K562 (cell line): ENCODE data around the gene CEBPB. TPM values are rescaled to one million over a fixed set of nuclear protein-coding genes. Genes with fewer than 3 reads are reported as not detected.
A peak's percentile ranks its signal among the peaks of the same experiment; 100 is the strongest.

Experiments used
- ARID2 ChIP-seq: fragments of 450-650 bp; IDR thresholded peaks from 2 replicates; pipeline ENCODE4 v1.6.1; 2017; ENCODE audit warnings: antibody characterized with exemption, mild to moderate bottlenecking
- ARNT ChIP-seq, 2 experiments: fragments of 450-650 bp; IDR thresholded peaks; 2 replicates each; pipeline ENCODE4 v1.6.1; 2016; ENCODE audit warnings: mild to moderate bottlenecking in 1 of 2
- ATF1 ChIP-seq, 2 experiments: fragments of 450-650 bp in 1 of 2; IDR thresholded peaks; 2 replicates each; pipeline ENCODE4 v1.6.1; 2016; ENCODE audit warnings: missing compliant biosample characterization in 1 of 2, missing genetic modification characterization in 1 of 2
- ETS1 ChIP-seq: conservative IDR thresholded peaks from 2 replicates; pipeline ENCODE4 v1.6.1; 2011; ENCODE audit warnings: low read depth, mild to moderate bottlenecking, low read length; ENCODE audit not compliant: control insufficient read depth
- FIP1L1 ChIP-seq: fragments of 200-400 bp; formaldehyde crosslinking; IDR thresholded peaks from 2 replicates; pipeline ENCODE4 v1.6.1; 2018; ENCODE audit warnings: mild to moderate bottlenecking, low read depth, low read length; ENCODE audit not compliant: poor library complexity, severe bottlenecking
- FOXA3 ChIP-seq, 2 experiments: fragments of 450-650 bp in 1 of 2; sonication (generic) in 1 of 2; formaldehyde crosslinking; IDR thresholded peaks in 1 of 2; conservative IDR thresholded peaks in 1 of 2; 2 replicates each; pipeline versions ENCODE4 v1.4.0 to v1.8.0; 2020 to 2022; ENCODE audit warnings: mild to moderate bottlenecking in 2 of 2, missing genetic modification reagents in 1 of 2
- GTF2E2 ChIP-seq: fragments of 200-800 bp; sonication (Bioruptor generic); IDR thresholded peaks from 2 replicates; pipeline ENCODE4 v1.6.1; 2016; ENCODE audit warnings: missing genetic modification characterization, missing compliant biosample characterization
- HDAC8 ChIP-seq: fragments of 450-650 bp; IDR thresholded peaks from 2 replicates; pipeline ENCODE4 v1.6.1; 2016; ENCODE audit warnings: mild to moderate bottlenecking, missing genetic modification characterization, moderate library complexity, missing compliant biosample characterization
- IRF1 ChIP-seq: sonication (generic); formaldehyde crosslinking; IDR thresholded peaks from 2 replicates; pipeline ENCODE4 v1.8.0; 2022; ENCODE audit warnings: missing genetic modification reagents, mild to moderate bottlenecking, borderline replicate concordance
- LEF1 ChIP-seq: fragments of 450-650 bp; IDR thresholded peaks from 2 replicates; pipeline ENCODE4 v1.6.1; 2016; ENCODE audit warnings: mild to moderate bottlenecking
- MBD2 ChIP-seq: sonication (generic); IDR thresholded peaks from 2 replicates; pipeline ENCODE4 v1.6.1; 2016; ENCODE audit warnings: low read depth, borderline replicate concordance
- SIN3B ChIP-seq: fragments of 450-650 bp; IDR thresholded peaks from 2 replicates; pipeline ENCODE4 v1.6.1; 2017; ENCODE audit warnings: low read depth, mild to moderate bottlenecking, moderate library complexity
- TBP ChIP-seq: optimal IDR thresholded peaks from 2 replicates; pipeline ENCODE3; 2011; ENCODE audit warnings: low read depth, low read length, improper control_type of control experiment
- ZNF444 ChIP-seq: fragments of 250-450 bp; sonication (Bioruptor Pico); IDR thresholded peaks from 2 replicates; pipeline ENCODE4 v1.4.0; 2020; ENCODE audit warnings: mild to moderate bottlenecking, moderate library complexity
- polyA plus RNA-seq, 8 experiments: library from polyadenylated mRNA; depleted of rRNA in 4 of 8; stranded (reverse) in 5 of 8; unstranded in 3 of 8; fragments of >200 nt; fragmentation: Nextera tagmentation in 2 of 8; fragmentation: Illumina TruSeq in 1 of 8; extraction: Ambion mirVana in 2 of 8; extraction: Trizol in 1 of 8; gene quantifications; 2 replicates each; pipeline versions ENCODE4 v1.2.1 to v1.2.3, GENCODE V29; 2011 to 2014; ENCODE audit warnings: inconsistent platforms in 1 of 8, missing spikeins in 1 of 8
- total RNA-seq, 7 experiments: library from RNA; depleted of rRNA in 6 of 7; stranded (reverse); fragments of >200 nt in 6 of 7; fragmentation: Illumina TruSeq in 2 of 7; extraction: Trizol in 2 of 7; gene quantifications; 2 replicates each; pipeline versions ENCODE4 v1.2.1 to v1.2.3, GENCODE V29; 2011 to 2021; ENCODE audit warnings: low replicate concordance in 1 of 7
- TF ChIP-seq, protein P1 (sequence below): fragments of 450-650 bp; IDR thresholded peaks from 2 replicates; pipeline ENCODE4 v1.6.1; 2018; ENCODE audit warnings: mild to moderate bottlenecking, low read depth; ENCODE audit not compliant: partially characterized antibody
- TF ChIP-seq, protein P2 (sequence below): sonication (generic); formaldehyde crosslinking; IDR thresholded peaks from 2 replicates; pipeline ENCODE4 v1.8.0; 2023; ENCODE audit warnings: mild to moderate bottlenecking, missing genetic modification reagents
- TF ChIP-seq, protein P3 (sequence below): sonication (generic); formaldehyde crosslinking; IDR thresholded peaks from 2 replicates; pipeline ENCODE4 v1.8.1; 2023; ENCODE audit warnings: mild to moderate bottlenecking, missing genetic modification reagents, moderate library complexity

Gene CEBPB
- total and polyA plus RNA-seq, 9 of the 15 experiments (the other 6 are each of a cell fraction or from before 2014, with no cell fraction given), result 1.2 to 72.6 (median 7.8) TPM

- TF ChIP-seq SIN3B (peak; percentile 38; the same call in 1 of the 2 replicates), ARID2 (0 out of 2 replicates have a peak, but pooled peaks have one; percentile 19), FOXA3 (CRISPR knock-in tag; conservative IDR thresholded peaks at IDR 0.05 in 1 of 2, IDR thresholded peaks at IDR 0.05 in 1 of 2) (no peak), ARNT (IDR thresholded peaks at IDR 0.05) (no peak), IRF1 (CRISPR knock-in tag) (no peak), TBP (peak; percentile 97), ETS1 (peak; percentile 70), ZNF444 (CRISPR knock-in tag) (no peak), MBD2 (peak; percentile 63; the same call in 1 of the 2 replicates), HDAC8 (tag) (no peak), FIP1L1 (peak; percentile 98), LEF1 (no peak), GTF2E2 (tag) (peak; percentile 55; the same call in 1 of the 2 replicates), ATF1 (CRISPR knock-in tag; IDR thresholded peaks at IDR 0.05) (no peak), ATF1 (tag; IDR thresholded peaks at IDR 0.05) (peak; percentile 88)
- TF ChIP-seq, protein P1, sequence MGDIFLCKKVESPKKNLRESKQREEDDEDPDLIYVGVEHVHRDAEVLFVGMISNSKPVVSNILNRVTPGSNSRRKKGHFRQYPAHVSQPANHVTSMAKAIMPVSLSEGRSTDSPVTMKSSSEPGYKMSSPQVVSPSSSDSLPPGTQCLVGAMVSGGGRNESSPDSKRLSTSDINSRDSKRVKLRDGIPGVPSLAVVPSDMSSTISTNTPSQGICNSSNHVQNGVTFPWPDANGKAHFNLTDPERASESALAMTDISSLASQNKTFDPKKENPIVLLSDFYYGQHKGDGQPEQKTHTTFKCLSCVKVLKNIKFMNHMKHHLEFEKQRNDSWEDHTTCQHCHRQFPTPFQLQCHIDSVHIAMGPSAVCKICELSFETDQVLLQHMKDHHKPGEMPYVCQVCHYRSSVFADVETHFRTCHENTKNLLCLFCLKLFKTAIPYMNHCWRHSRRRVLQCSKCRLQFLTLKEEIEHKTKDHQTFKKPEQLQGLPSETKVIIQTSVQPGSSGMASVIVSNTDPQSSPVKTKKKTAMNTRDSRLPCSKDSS, result no peak
- TF ChIP-seq, protein P2, sequence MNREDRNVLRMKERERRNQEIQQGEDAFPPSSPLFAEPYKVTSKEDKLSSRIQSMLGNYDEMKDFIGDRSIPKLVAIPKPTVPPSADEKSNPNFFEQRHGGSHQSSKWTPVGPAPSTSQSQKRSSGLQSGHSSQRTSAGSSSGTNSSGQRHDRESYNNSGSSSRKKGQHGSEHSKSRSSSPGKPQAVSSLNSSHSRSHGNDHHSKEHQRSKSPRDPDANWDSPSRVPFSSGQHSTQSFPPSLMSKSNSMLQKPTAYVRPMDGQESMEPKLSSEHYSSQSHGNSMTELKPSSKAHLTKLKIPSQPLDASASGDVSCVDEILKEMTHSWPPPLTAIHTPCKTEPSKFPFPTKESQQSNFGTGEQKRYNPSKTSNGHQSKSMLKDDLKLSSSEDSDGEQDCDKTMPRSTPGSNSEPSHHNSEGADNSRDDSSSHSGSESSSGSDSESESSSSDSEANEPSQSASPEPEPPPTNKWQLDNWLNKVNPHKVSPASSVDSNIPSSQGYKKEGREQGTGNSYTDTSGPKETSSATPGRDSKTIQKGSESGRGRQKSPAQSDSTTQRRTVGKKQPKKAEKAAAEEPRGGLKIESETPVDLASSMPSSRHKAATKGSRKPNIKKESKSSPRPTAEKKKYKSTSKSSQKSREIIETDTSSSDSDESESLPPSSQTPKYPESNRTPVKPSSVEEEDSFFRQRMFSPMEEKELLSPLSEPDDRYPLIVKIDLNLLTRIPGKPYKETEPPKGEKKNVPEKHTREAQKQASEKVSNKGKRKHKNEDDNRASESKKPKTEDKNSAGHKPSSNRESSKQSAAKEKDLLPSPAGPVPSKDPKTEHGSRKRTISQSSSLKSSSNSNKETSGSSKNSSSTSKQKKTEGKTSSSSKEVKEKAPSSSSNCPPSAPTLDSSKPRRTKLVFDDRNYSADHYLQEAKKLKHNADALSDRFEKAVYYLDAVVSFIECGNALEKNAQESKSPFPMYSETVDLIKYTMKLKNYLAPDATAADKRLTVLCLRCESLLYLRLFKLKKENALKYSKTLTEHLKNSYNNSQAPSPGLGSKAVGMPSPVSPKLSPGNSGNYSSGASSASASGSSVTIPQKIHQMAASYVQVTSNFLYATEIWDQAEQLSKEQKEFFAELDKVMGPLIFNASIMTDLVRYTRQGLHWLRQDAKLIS (CRISPR knock-in tag), result peak; percentile 92; the same call in 1 of the 2 replicates
- TF ChIP-seq, protein P3, sequence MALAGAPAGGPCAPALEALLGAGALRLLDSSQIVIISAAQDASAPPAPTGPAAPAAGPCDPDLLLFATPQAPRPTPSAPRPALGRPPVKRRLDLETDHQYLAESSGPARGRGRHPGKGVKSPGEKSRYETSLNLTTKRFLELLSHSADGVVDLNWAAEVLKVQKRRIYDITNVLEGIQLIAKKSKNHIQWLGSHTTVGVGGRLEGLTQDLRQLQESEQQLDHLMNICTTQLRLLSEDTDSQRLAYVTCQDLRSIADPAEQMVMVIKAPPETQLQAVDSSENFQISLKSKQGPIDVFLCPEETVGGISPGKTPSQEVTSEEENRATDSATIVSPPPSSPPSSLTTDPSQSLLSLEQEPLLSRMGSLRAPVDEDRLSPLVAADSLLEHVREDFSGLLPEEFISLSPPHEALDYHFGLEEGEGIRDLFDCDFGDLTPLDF (CRISPR knock-in tag), result 0 out of 2 replicates have a peak, but pooled peaks have one; percentile 24
These were observed at the start of gene CEBPB (continued) for GRCh38 chr20:50190251-50191064.
